Measurements from ENCODE around the gene SMC6.

- TF ChIP-seq POLR2A (IDR thresholded peaks at IDR 0.05) (no peak), CTCF (IDR thresholded peaks at IDR 0.05 in 4 of 5, conservative IDR thresholded peaks at IDR 0.05 in 1 of 5) (no peak)
These were observed 37.7 kb upstream of the SMC6 start for GRCh38 chr2:17791121-17791816.
